NCI-H1092 treated with DMSO at 0.1 percent for 48 hours (cell line): ENCODE results near the gene CHRFAM7A.
"Not testable (repeated sequence)": the region's sequence is repeated elsewhere in the genome, so short reads cannot be mapped to it uniquely, and the experiment has no call there.

Experiments used
- DNase-seq: peaks from one replicate; lab custom pipeline; 2025; lab: John Stamatoyannopoulos, UW

CHRFAM7A gene

GRCh38 chr15:30315704-30316103 is 77.6 kb downstream of the CHRFAM7A start:
- DNase-seq, result not testable (repeated sequence)

GRCh38 chr15:30310575-30310974 is 82.8 kb downstream of the CHRFAM7A start:
- not testable (repeated sequence) for DNase-seq
